Measurements from ENCODE around the gene TMEM221. TPM values are rescaled to one million over a fixed set of nuclear protein-coding genes. Genes with fewer than 3 reads are reported as not detected.

Gene TMEM221
- total and polyA plus RNA-seq, 2 donors (not counting 3 experiments of a cell fraction or from before 2014, with no cell fraction given), result 0.08 TPM; not detected in 1

GRCh38 chr19:17429641-17430113 lies 18.8 kb downstream of the TMEM221 start:
- intact Hi-C loops (cut with micrococcal nuclease), result no loop called here
- H3K36me3 ChIP-seq (ENCODE audit: control insufficient read depth in 2 of 2, extremely low read depth in 1 of 2, insufficient read depth in 2 of 2, low read length in 2 of 2), result no peaks in the 10 kb centered on the region
- no peaks in the 10 kb centered on the region for H3K27me3 ChIP-seq (ENCODE audit: control insufficient read depth in 2 of 2, insufficient read depth in 2 of 2, low read length in 2 of 2)
- H3K9me1 ChIP-seq (replicated peaks; ENCODE audit: control insufficient read depth, extremely low read depth, insufficient read depth, low read length), result no peaks in the 10 kb centered on the region
- dilution Hi-C loops (cut with MboI; ENCODE audit: extremely low pct_ligation_motif_present, low sequenced_read_pairs), result no loop called here
- H3K4me2 ChIP-seq (ENCODE audit: insufficient read depth, low read length), result no peak overlapping the region
- no peak overlapping the region for H3K27ac ChIP-seq (ENCODE audit: insufficient read depth, low read depth, low read length)
- no peaks in the 10 kb centered on the region for H3K9me3 ChIP-seq (replicated peaks; ENCODE audit: control insufficient read depth, insufficient read depth, low read length)
- no peak overlapping the region for H3K4me3 ChIP-seq (replicated peaks in 1 of 3; ENCODE audit: insufficient read depth in 1 of 3, low read depth in 1 of 3, low read length in 3 of 3)
- H3K4me1 ChIP-seq (ENCODE audit: control insufficient read depth, extremely low read depth, insufficient read depth, low read length), result no peaks in the 10 kb centered on the region
- FAIRE-seq (no peak), DNase-seq (ENCODE audit: low read depth, low spot score) (no peak)
- H3K9ac ChIP-seq (replicated peaks; ENCODE audit: extremely low read depth, insufficient read depth, low read length), result no peak overlapping the region
- TF ChIP-seq JUN (IDR thresholded peaks at IDR 0.05; ENCODE audit: borderline replicate concordance, insufficient read depth, insufficient read length, low read depth) (no peak), FOS (IDR thresholded peaks at IDR 0.05; ENCODE audit: borderline replicate concordance, insufficient read depth, low read length) (no peak), POLR2A (IDR thresholded peaks at IDR 0.05; ENCODE audit: low read depth, low read length) (no peak), POLR2AphosphoS5 (IDR thresholded peaks at IDR 0.05; ENCODE audit: insufficient read depth, low read depth, low read length) (no peak), GATA2 (IDR thresholded peaks at IDR 0.05; ENCODE audit: insufficient read depth, insufficient read length, low read depth, low read length) (no peak), MYC (IDR thresholded peaks at IDR 0.05; ENCODE audit: low read depth, low read length) (no peak), EZH2 (IDR thresholded peaks at IDR 0.05; ENCODE audit: borderline replicate concordance, low read depth, low read length, severe bottlenecking) (no peak), CTCF (IDR thresholded peaks at IDR 0.05; ENCODE audit: extremely low read depth in 1 of 2, insufficient read depth in 1 of 2, low read depth in 1 of 2, low read length in 2 of 2) (no peak)
- TF ChIP-seq, protein P1, sequence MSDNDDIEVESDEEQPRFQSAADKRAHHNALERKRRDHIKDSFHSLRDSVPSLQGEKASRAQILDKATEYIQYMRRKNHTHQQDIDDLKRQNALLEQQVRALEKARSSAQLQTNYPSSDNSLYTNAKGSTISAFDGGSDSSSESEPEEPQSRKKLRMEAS (IDR thresholded peaks at IDR 0.05; ENCODE audit: insufficient read depth, insufficient read length), result no peak
- ChIA-PET CTCF (interaction anchor here (0.7 to 1.8 kb wide), 4 partner anchors 10 to 63 kb away, joined by 3 to 5 read pairs (median 4); no protein-coding TSS in a partner anchor), POLR2A (no interaction called here)
- H2AFZ ChIP-seq (ENCODE audit: low read depth, low read length), result no peak overlapping the region
- H3K79me2 ChIP-seq (ENCODE audit: control insufficient read depth, insufficient read depth, low read length), result no peaks in the 10 kb centered on the region
- no peaks in the 10 kb centered on the region for H4K20me1 ChIP-seq (replicated peaks; ENCODE audit: control insufficient read depth, extremely low read depth, insufficient read depth, low read length)
- BruUV-seq (replicated peaks), result no TSS peak

All from endothelial cell of umbilical vein (primary cell).